Activated T-helper 9 cell treated with anti-CD3 and anti-CD28 coated beads, Interleukin-2, amount 50 U/mL, for 16 hours (primary cell): ENCODE measurements around the gene PPP6C.
"Not testable (repeated sequence)": the region's sequence is repeated elsewhere in the genome, so short reads cannot be mapped to it uniquely, and the experiment has no call there.

Experiments used
- DNase-seq: peaks from one replicate; pipeline ENCODE4 v3.0.0-alpha.2; 2020; ENCODE audit warnings: low read depth

The PPP6C gene

DNA sequence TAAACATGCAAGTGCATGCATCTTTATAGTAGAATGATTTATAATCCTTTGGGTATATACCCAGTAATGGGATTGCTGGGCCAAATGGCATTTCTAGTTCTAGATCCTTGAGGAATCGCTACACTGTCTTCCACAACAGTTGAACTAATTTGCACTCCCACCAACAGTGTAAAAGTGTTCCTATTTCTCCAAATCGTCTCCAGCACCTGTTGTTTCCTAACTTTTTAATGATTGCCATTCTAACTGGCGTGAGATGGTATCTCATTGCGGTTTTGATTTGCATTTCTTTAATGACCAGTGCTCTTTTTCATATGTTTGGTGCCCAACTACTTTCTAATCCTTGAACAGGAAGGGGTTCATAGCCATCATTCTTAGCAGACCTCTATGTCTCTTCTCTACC lies 7.8 kb downstream of the PPP6C start:
- not testable (repeated sequence) for DNase-seq

DNA sequence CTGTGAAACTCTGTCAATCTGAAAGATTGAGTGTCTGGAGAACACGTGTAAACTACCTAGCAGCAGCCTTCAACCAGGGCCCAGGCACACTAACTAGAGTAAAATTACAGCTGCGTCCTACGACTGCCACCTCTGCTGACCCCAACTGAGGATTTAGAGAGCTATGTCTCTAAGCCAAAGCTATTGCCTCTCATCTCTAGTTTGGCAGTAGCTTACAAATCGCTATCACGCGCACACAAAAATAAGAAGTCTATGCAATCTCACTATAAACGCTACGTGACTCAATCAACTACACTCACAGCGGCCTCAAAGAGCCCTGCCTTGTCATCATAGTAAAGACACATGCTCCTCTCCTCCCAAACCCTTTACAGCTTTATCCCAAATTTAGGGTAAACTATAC lies 8.7 kb downstream of the PPP6C start:
- DNase-seq: no peak

DNA sequence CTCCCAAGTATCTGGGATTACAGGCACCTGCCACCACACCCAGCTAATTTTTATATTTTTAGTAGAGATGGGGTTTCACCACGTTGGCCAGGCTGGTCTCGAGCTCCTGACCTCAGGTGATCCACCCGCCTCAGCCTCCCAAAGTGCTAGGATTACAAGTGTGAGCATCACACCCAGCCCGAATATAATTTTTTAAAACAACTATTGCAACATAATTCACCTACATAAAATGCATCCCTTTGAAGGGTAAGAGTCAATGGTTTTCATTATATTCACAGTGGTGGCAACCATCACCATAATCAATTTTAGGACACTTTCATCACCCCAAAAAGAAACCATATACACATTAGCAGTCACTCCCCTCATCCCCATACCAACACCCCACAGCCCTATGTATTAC lies 9.8 kb downstream of the PPP6C start:
- DNase-seq: not testable (repeated sequence)

DNA sequence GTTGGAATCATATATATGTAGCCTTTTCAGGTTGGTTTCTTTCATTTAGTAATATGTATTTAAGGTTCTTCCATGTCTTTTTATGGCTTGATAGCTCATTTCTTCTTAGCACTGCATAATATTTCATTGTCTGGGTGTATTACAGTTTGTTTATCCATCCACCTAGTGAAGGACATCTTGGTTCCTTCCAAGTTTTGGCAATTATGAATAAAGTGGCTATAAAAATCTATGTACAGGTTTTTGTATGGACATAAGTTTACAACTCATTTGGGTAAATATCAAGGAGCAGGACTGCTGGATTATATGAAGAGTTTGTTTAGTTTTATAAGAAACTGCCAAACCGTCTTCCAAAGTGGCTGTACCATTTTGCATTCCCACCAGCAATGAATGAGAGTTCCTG lies 11.7 kb downstream of the PPP6C start:
- no peak for DNase-seq

DNA sequence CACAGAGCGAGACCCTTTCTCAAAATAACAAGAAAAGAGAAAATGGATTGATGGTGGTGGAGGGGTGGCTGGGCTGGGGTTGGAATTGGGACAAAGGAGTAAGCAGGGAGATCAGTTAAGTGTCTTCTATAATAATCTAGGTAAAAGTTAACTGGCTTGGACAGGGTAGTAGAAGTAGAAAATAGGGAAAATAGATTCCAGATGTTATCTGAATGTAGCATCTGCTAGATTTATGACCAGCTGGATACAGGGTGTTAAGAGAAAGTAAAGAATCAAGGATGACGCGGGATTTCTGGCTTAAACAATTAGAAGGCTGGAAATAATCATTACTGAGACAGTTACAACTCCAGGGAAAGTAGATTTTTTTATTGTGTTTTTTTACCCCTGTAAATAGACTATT lies 13.0 kb downstream of the PPP6C start:
- no peak for DNase-seq

DNA sequence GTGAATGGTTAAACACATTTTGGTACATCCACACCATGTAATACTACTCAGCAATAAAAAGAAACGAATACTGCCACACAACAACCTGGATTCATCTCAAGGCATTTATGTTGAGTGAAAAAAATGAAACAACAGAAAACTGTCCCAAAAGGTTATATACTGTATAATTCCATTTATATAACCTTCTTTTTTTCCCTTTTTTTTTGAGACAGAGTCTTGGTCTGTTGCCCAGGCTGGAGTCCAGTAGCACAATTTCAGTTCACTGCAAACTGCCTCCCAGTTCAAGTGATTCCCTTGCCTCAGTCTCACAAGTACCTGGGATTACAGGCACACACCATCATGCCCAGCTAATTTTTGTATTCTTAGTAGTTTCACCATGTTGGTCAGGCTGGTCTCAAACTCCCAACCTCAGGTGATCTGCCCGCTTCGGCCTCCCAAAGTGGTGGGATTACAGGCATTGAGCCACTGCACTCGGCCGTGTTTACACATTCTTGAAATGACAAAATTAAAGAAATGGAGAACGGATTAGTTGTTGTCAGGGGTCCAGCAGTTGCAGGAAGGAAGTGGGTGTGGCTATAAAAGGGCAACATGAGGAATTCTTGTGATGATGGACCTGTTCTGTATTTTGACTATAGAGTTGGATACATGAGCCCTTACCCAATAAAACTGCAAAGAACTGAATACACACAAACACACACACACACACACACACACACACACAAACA lies 17.4 kb downstream of the PPP6C start:
- DNase-seq: no peak

DNA sequence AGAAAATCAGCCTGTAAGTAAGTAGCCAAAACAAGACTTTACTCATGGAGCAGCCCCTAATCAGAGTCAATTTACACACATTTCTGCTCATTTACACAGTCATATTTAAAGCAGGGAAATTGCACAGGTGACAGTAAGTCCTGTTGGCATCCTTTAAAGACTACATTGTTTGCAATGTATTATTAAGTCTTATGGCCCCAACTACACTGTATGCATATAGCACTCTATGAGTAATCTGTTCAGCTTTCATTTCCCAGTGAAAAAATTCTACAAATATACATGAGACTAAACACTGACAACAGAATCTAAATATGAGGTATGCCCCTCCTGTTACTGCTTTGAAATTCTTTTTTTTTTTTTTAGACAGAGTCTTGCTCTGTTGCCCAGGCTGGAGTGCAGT lies 19.7 kb downstream of the PPP6C start:
- DNase-seq: no peak

DNA sequence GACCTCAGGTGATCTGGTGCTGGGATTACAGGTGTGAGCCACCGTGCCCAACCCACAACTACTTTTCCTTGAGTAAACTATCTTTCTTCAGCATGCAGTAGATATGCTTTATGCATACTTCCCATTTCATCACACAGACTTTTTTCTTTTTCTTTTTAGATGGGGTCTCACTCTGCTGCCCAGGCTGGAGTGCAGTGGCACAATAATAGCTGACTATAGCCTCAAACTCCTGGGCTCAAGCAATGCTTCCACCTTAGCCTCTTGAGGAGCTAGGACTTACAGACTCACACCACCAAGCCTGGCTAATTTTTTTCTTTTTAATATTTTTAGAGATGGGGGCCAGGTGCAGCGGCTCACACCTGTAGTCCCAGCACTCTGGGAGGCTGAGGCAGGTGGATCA lies 22.8 kb downstream of the PPP6C start:
- no peak for DNase-seq

DNA sequence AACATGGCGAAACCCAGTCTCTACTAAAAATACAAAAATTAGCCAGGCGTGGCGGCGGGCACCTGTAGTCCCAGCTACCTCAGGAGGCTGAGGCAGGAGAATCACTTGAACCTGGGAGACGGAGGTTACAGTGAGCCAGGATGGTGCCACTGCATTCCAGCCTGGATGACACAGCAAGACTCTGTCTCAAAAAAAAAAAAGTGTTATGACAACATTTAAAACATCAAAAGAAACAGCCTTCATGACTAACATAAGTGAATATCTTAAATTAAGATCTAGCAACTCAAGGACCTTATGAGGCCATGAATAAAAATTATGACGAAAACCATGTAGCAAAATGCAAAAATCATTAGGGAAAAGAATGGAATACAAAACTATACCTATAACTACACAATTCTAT lies 26.7 kb downstream of the PPP6C start:
- not testable (repeated sequence) for DNase-seq

DNA sequence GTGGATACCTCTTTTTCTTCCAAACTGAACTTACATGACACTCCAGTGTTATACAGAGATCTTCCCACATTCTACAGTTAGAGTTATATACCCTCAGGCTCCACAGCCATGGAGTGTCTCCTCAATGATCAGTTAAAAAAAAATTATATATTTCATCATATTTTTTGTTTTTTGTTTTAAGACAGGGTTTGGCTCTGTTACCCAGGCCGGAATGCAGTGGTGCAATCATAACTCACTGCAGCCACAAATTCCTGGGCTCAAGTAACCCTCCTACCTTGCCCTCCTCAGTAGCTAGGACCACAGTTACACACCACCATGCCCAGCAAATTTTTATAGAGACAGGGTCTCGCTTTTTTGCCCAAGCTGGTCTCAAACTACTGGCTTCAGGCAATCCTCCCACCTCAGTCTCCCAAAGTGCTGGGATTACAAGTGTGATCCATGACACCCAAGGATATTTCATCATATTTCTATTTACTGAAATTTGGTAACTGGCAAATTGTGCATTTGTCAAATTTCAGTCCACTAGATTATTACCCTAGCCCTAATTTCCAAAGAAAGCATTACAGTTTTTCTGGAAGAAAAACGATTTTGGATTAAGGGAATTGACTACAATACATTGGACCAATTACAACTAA lies 28.2 kb downstream of the PPP6C start:
- no peak for DNase-seq

DNA sequence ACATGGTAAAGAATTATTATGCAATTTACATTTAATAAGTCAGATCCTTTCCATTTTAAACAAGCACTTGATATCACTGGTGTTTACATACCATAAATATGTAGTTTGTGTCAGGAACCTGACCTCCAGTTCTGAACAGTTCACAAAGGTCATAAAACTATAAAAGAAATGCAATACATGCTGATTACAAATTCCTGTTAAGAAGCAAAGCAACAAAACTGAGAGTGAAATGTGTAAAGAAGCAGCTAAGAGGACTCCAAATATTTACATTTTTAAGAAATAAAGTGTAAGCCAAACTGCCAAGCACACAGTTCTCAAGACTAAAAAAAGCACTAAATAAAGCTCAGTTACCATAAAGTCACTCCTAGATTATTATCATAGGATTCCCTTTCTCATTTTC lies 28.9 kb downstream of the PPP6C start:
- no peak for DNase-seq

DNA sequence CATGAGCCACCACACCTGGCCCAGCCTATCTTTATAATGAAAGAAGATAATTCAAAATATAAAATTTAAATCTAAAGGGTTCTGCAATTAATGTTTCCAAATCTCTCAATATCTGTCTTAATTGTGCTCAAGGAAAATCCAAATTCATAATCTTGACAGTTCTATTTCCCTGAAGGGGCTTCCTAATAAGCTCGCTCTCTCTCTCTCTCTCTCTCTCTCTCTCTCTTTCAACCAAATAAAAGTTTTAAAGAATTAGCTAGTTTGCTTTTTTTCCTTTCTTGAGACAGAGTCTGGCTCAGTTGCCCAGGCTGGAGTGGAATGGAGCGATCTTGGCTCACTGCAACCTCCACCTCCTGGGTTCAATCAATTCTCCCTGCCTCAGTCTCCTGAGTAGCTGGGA lies 33.1 kb downstream of the PPP6C start:
- DNase-seq: no peak

DNA sequence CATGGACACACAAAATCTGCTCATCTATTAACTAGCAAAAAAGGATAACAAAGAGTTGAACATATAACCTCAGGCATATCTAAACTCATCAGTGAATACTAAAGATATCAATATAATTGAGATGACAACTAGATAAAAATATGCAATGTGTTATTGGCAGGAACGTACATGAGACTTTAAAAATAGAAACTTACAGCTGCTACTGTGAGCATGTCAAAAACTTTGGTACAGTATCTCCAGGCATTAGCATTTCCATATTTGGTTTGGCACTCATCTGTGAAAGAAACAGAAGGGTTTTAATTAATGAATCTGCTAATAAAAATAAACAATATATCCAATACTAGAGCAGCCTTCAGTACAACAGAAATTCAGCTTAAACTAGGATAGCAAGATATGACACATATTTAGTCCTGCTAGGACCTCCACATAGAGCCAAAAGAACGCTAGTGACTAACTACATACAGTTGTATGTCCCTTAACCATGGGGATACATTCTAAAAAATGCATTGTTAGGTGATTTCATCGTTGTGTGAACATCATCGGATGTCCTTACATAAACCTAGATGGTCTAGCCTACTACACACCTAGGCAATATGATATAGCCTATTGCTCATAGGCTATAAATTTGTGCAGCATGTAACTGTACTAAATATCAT lies 35.8 kb downstream of the PPP6C start:
- DNase-seq: no peak

DNA sequence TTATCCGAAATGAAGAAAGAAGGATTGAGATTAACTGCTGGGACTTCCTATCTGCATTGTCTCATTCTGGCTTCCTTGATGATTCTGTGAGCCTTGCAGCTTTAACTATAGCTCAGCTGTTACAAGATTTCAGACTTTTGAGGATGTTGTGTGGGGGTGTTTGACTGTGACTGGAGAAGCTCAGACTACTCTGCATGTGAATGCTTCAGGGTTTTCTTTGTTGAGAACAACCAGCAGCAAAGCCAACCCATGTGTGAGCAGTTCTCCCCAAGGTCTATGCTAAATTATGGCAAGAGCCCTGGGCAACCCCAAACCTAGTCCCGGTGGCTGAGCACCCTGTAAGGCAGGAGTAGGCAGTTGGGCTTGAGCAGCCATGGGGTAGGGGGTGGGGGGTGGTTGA lies 37.9 kb downstream of the PPP6C start:
- DNase-seq: no peak

DNA sequence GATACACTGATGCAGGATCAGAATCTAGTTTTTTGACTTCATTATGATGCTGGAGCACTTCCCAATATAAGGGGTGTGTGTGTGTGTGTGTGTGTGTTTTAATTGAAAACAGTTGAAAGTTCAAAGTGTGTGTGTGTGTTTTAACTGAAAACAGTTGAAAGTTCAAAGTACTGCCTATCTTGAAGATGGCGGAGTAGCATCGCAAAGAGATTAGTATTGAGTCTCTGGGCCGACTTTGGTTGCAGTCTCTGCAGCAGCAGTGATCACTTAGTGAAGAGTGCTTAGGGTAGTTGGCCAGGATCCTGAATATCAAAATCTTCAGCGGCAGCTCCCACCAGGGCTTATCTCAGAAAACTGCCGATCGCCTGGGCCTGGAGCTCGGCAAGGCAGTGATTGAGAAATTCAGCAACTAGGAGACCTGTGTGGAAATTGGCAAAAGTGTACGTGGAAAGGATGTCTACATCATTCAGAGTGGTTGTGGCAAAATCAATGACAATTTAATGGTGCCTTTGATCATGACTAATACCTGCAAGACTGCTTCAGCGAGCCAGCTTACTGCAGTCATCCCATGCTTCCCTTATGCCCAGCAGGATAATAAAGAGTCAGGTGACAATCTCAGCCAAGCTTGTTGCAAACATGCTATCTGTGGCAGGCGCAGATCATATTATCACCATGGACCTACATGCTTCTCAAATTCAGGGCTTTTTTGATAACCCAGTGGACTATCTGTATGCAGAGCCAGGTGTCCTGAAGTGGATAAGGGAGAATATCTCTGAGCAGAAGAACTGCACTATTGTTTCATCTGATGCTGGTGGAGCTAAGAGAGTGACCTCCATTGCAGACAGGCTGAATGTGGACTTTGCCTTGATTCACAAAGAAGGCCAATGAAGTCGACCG lies 39.0 kb downstream of the PPP6C start:
- DNase-seq: no peak

DNA sequence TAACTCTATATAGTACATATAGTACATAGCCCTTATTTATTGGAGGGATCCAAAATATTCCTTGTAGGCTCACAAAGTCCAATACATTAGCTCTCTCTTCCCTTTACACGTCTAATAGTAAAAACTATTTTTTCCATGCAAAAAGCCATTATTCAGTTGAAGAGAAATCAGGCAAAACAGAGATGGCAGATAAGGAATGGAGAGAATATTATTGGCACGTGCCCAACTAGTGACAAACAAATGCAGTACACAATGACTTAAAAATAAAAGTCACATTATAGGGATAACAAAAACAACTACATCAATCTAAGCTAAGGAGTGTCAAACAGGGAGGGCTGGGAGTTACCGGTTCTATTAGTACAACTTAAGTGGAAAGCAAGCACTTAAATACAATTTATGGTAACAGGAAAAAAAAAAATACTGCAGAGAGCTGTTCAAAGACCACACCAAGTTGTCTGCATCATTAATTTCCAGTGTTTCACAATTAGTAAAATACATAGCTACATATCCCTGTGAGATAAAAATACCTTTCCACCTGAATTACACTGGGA lies 42.1 kb downstream of the PPP6C start:
- no peak for DNase-seq

DNA sequence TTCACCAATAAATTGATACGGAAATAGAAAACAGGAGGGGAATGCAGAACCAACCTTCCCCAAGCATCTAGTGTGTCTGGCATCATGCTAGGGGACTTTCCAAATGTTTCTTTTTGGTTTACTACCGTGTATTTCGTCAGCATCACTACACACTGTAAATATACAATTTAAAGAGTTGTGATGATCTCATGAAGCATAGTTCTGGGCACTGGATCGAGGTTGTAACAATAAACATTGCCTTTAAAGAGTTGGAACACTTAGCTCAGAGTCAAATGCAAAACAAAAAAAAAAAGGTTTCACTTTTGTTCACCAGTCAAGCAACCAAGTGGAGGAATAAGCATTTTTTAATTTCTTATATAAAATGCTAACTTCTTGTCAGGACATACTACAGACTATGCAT lies 43.4 kb downstream of the PPP6C start:
- no peak for DNase-seq

DNA sequence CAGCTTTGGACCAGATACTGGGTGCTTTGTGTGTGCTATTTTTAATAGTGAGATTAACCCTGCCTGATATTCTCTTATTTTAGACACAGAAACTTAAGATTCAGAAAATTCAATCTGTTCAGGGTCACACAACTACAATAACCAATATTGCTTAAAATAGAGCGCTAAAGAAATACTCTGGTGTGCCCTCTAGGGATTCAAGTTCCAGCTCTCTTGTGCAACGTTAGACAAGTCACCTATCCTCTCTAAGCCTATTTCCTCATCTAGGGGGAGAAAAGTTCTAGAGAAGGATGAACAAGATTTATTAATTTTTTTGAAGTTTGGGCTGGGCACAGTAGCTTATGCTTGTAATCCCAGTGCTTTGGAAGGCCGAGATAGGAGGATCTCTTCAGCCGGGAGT lies 44.2 kb downstream of the PPP6C start:
- no peak for DNase-seq

DNA sequence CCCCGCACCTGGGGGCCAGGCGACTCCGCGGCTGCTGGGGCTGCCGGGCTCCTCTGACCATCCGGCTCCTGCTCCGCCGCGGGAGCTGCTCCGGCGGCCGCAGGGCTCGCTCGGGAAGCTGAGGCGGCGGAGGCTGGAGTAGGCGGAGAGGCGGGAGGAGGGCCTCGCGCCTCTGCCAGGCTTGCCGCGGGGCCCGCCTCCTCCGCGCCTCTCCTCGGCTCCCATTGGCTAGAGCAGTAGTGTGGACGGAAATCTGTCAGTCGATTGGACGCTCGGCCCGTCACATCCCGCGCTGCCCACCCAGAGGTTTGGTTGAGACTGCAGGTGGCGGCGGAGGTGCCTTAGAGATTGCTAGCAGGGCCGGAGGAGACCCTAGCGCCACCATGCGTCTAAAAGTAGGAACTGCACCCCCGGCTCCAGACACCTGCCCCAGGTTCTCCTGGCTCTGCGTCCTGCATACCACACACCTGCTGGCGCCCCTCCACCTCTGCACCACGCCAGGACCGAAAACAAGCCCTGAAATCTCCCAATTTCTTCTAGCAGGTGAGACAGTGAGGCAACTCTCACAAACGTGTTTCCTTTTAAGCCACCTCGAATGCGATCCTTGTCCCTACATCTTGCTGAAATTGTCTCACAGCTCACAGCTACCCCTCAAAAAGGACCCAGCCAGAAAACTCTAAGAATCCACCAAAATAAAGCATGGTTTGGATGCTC lies 46.1 kb downstream of the PPP6C start, which contains the start of gene SCAI:
SCAI (minus strand) TSS at position 152 of the 714 bp plus-strand sequence; CDS start at position 61, 91 bp downstream.
- DNase-seq: peak; percentile 97

DNA sequence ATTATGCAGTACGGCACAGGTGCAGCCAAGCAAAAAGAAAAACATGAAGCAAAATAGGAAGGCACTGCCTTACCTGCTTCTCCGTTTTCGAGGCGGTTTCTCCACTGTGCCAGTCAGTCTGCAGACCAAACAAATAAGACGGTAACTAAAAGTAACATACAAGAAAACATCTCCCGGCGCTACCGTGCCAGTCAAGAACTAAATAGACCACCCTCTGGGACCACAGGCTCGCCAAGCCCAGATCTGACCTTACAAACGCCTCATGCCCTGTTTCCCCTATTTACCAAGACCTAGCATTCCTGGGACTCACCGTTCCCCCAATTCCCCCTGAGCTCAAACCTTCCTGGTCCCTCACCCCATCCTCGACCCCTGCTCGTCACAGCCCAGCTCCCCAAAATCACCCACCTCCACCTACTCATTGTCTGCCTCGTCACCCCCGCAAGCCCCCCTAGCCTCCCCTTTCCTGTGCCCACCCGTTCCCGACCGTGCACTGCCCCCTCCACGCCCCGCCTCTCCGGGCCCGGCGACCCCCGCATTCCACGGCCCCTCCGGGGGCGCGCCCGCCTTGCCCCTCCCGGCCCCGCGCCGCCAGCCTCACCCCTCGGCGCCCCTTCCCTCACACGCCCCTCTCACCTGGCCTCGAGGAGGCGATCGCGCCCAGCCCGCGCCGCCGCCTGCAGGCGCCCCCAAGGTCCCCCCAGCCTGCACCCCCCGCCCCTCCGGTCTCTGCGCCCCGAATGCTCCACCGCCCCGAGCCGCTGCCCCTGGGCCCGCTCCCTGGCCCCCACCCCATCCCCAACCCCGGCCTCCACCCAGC lies 46.8 kb downstream of the PPP6C start:
- DNase-seq: no peak

DNA sequence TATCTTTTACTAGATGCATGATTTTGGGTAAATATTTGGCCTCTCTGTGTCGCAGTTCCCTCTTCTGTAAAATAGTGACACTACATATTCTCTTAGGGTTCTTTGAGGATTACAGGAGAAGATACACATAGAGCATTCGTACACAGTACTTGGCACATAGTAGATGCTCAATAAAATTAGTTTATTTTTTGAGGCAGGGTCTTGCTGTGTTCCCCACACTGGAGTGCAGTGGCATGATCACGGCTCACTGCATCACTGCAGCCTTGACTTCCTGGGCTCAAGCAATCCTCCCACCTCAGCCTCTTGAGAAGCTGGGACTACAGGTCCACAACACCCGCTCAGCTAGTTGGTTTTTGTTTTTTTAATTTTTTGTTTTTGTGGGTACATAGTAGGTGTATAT lies 47.9 kb downstream of the PPP6C start:
- no peak for DNase-seq
